ENCODE data around the gene SLC44A5.

DNA sequence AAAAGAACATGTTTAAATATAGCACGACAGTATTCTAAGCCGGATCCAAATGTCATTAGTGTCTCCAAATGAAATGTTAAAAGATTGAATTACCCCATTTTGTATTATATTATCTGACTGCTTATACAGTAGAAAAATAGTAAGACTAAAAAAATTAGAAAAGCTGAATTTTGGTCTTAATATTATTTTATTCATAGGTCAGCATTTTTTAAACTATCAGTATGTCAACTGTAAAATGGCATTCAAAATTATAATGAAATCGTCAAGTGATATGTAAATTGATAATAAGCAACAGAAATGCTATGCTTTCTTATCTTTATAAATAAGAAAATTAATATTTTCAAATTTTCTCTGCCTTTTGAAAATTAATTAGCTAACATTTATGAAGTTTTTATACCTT is 16.6 kb downstream of the SLC44A5 start:
- TF ChIP-seq, protein P1, sequence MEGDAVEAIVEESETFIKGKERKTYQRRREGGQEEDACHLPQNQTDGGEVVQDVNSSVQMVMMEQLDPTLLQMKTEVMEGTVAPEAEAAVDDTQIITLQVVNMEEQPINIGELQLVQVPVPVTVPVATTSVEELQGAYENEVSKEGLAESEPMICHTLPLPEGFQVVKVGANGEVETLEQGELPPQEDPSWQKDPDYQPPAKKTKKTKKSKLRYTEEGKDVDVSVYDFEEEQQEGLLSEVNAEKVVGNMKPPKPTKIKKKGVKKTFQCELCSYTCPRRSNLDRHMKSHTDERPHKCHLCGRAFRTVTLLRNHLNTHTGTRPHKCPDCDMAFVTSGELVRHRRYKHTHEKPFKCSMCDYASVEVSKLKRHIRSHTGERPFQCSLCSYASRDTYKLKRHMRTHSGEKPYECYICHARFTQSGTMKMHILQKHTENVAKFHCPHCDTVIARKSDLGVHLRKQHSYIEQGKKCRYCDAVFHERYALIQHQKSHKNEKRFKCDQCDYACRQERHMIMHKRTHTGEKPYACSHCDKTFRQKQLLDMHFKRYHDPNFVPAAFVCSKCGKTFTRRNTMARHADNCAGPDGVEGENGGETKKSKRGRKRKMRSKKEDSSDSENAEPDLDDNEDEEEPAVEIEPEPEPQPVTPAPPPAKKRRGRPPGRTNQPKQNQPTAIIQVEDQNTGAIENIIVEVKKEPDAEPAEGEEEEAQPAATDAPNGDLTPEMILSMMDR (conservative IDR thresholded peaks at IDR 0.05 in 1 of 2, IDR thresholded peaks at IDR 0.05 in 1 of 2; ENCODE audit: extremely low read depth in 1 of 2, insufficient read depth in 1 of 2, low read depth in 1 of 2, low read length in 2 of 2), result no peak
- no peak for TF ChIP-seq EZH2 (IDR thresholded peaks at IDR 0.05; ENCODE audit: borderline replicate concordance, low read length)

Measured in mammary epithelial cell (primary cell).